GM12865 (cell line): ENCODE results near the gene PDCD5.

Source experiments
- DNase-seq: peaks from one replicate; pipeline ENCODE4 v3.0.0; 2010; ENCODE audit warnings: low read depth
- H3K4me3 ChIP-seq: 2 replicates; pipeline ENCODE4 v1.5.1; 2011; ENCODE audit warnings: mild to moderate bottlenecking, low read depth, low read length, control low read depth
- TF ChIP-seq, protein P1 (sequence below): IDR thresholded peaks from 2 replicates; pipeline ENCODE4 v1.5.1; 2011; ENCODE audit warnings: low read length, control low read depth, low read depth, inconsistent platforms; ENCODE audit not compliant: insufficient read depth; ENCODE audit errors: missing control alignments

The PDCD5 gene

DNA sequence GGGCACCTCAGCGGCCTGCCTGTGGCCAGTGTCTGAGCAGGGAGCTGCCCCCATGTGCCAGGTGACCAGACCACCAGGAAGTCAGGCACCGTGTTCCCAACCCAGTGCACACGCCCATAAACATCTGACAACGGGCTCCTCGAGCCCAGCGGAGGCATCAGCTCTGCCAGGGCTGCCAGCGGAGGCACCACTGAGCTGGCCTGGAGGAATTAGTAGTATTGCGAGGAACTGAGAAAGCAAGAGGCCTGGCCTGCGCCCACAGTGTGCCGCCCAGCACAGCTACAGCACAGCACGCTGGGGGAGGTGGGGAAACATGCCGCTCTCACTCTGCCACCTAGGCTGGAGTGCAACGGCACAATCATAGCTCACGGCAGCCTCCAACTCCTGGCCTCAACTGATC, 49.3 kb downstream of the PDCD5 start:
- no peak overlapping the region for H3K4me3 ChIP-seq
- DNase-seq, result no peak
- TF ChIP-seq, protein P1, sequence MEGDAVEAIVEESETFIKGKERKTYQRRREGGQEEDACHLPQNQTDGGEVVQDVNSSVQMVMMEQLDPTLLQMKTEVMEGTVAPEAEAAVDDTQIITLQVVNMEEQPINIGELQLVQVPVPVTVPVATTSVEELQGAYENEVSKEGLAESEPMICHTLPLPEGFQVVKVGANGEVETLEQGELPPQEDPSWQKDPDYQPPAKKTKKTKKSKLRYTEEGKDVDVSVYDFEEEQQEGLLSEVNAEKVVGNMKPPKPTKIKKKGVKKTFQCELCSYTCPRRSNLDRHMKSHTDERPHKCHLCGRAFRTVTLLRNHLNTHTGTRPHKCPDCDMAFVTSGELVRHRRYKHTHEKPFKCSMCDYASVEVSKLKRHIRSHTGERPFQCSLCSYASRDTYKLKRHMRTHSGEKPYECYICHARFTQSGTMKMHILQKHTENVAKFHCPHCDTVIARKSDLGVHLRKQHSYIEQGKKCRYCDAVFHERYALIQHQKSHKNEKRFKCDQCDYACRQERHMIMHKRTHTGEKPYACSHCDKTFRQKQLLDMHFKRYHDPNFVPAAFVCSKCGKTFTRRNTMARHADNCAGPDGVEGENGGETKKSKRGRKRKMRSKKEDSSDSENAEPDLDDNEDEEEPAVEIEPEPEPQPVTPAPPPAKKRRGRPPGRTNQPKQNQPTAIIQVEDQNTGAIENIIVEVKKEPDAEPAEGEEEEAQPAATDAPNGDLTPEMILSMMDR, result no peak

DNA sequence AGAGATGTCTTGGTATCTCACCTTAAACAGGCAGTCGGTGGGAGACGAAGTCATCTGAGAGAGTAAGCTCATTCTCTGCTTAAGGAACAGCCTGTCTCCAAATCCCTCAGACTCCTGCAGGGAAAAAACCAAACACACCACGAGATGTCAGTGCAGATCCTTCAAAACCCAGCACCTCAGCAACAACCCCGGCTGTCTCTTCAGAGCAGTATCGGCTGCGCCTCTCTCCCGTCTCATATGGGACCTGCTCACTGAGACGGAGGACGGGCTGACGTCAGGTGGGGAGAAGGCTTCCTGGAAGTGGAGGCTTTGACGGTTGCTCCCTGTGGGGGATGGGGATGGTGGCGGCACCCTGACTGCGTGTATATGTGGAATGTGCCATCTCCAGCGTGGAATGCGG, 50.4 kb downstream of the PDCD5 start:
- no peak overlapping the region for H3K4me3 ChIP-seq
- no peak for DNase-seq
- TF ChIP-seq, protein P1, result no peak
